Measurements from ENCODE around the gene ACVR1.
"Not testable (repeated sequence)": the region's sequence is repeated elsewhere in the genome, so short reads cannot be mapped to it uniquely, and the experiment has no call there.

The ACVR1 gene

GRCh38 chr2:157722580-157723234 lies 153.4 kb downstream of the ACVR1 start:
- no peak for DNase-seq

GRCh38 chr2:157720504-157720903 lies 155.6 kb downstream of the ACVR1 start:
- no peak for DNase-seq

- not testable (repeated sequence) for DNase-seq
Measured at GRCh38 chr2:157704653-157705052, 171.5 kb downstream of the ACVR1 start.

- not testable (repeated sequence) for DNase-seq
Measured at GRCh38 chr2:157704148-157704547, 172.0 kb downstream of the ACVR1 start.

GRCh38 chr2:157699806-157700205 lies 176.3 kb downstream of the ACVR1 start:
- no peak for DNase-seq

- no peak for DNase-seq
Measured at GRCh38 chr2:157699009-157699408, 177.1 kb downstream of the ACVR1 start.

- DNase-seq, result no peak
Measured at GRCh38 chr2:157698430-157698829, 177.7 kb downstream of the ACVR1 start.

- no peak for DNase-seq
Measured at GRCh38 chr2:157696036-157696435, 180.1 kb downstream of the ACVR1 start.

- DNase-seq, result no peak
Measured at GRCh38 chr2:157692768-157693167, 183.4 kb downstream of the ACVR1 start.

- no peak for DNase-seq
Measured at GRCh38 chr2:157691695-157692094, 184.4 kb downstream of the ACVR1 start.

GRCh38 chr2:157691131-157691530 lies 185.0 kb downstream of the ACVR1 start:
- no peak for DNase-seq

Data from amygdala (tissue), 56 donors.